ENCODE data around the gene MCOLN1.

The MCOLN1 gene

GRCh38 chr19:7558667-7559066 is 36.2 kb downstream of the MCOLN1 start:
- no peaks in the 10 kb centered on the region for H3K27me3 ChIP-seq (replicated peaks in 2 of 5; ENCODE audit: control insufficient read depth in 4 of 5, insufficient read depth in 5 of 5, low read length in 4 of 5)
- DNase-seq = no peak
- no peak overlapping the region for H3K4me3 ChIP-seq (ENCODE audit: control insufficient read depth in 1 of 7, extremely low read depth in 1 of 7, insufficient read depth in 4 of 7, low read depth in 2 of 7, low read length in 6 of 7)
- WGBS (ENCODE audit: insufficient coverage) = 91% methylated on average over 16 of the region's 18 CpGs
- H3K36me3 ChIP-seq (ENCODE audit: control insufficient read depth in 4 of 4, insufficient read depth in 4 of 4, low read length in 3 of 4) = peaks cover 2 to 56% (median 40%) of the 10 kb centered on the region in 4 experiments
- no peaks in the 10 kb centered on the region for H3K4me1 ChIP-seq (ENCODE audit: control extremely low read depth in 1 of 4, control insufficient read depth in 4 of 4, insufficient read depth in 4 of 4, low read length in 3 of 4)
- ChIA-PET POLR2A (interaction anchor here (0.6 kb wide), 1 partner anchor 258 kb away, joined by 3 read pairs; no protein-coding TSS in a partner anchor), CTCF (interaction anchor here (0.8 to 1.8 kb wide), 3 partner anchors 8 to 294 kb away, joined by 3 to 8 read pairs (median 3); no protein-coding TSS in a partner anchor)
- H3K27ac ChIP-seq (ENCODE audit: insufficient read depth in 1 of 2, low read depth in 1 of 2, low read length in 2 of 2, poor library complexity in 1 of 2, severe bottlenecking in 2 of 2) = no peak overlapping the region
- peaks cover 0 to 3% (median 0%) of the 10 kb centered on the region in 5 experiments for H3K9me3 ChIP-seq (ENCODE audit: control extremely low read depth in 1 of 5, control insufficient read depth in 4 of 5, insufficient read depth in 2 of 5, low read depth in 1 of 5, low read length in 4 of 5)

- POLR2A ChIA-PET = no interaction called here
- DNase-seq = no peak
- H3K4me1 ChIP-seq (ENCODE audit: control extremely low read depth in 1 of 4, control insufficient read depth in 4 of 4, insufficient read depth in 4 of 4, low read length in 3 of 4) = no peaks in the 10 kb centered on the region
- peaks cover 0 to 3% (median 0%) of the 10 kb centered on the region in 5 experiments for H3K9me3 ChIP-seq (ENCODE audit: control extremely low read depth in 1 of 5, control insufficient read depth in 4 of 5, insufficient read depth in 2 of 5, low read depth in 1 of 5, low read length in 4 of 5)
- no peak overlapping the region for H3K27ac ChIP-seq (ENCODE audit: insufficient read depth in 1 of 2, low read depth in 1 of 2, low read length in 2 of 2, poor library complexity in 1 of 2, severe bottlenecking in 2 of 2)
- no peaks in the 10 kb centered on the region for H3K27me3 ChIP-seq (replicated peaks in 2 of 5; ENCODE audit: control insufficient read depth in 4 of 5, insufficient read depth in 5 of 5, low read length in 4 of 5)
- H3K36me3 ChIP-seq (ENCODE audit: control insufficient read depth in 4 of 4, insufficient read depth in 4 of 4, low read length in 3 of 4) = peaks cover 2 to 54% (median 40%) of the 10 kb centered on the region in 4 experiments
- WGBS (ENCODE audit: insufficient coverage) = 96% methylated on average over 4 of the region's 4 CpGs
- CTCF ChIA-PET = interaction anchor here (1.0 to 1.8 kb wide), 3 partner anchors 9 to 294 kb away, joined by 3 to 8 read pairs (median 4); no protein-coding TSS in a partner anchor
- H3K4me3 ChIP-seq (ENCODE audit: control insufficient read depth in 1 of 7, extremely low read depth in 1 of 7, insufficient read depth in 4 of 7, low read depth in 2 of 7, low read length in 6 of 7) = no peak overlapping the region
Observed at GRCh38 chr19:7559102-7559501, 36.7 kb downstream of the MCOLN1 start.

GRCh38 chr19:7560255-7560654 is 37.8 kb downstream of the MCOLN1 start:
- Histone ChIP-seq H3K4me1 (ENCODE audit: control extremely low read depth in 1 of 4, control insufficient read depth in 4 of 4, insufficient read depth in 4 of 4, low read length in 3 of 4) (no peaks in the 10 kb centered on the region), H3K27ac (ENCODE audit: insufficient read depth in 1 of 2, low read depth in 1 of 2, low read length in 2 of 2, poor library complexity in 1 of 2, severe bottlenecking in 2 of 2) (no peak overlapping the region), H3K4me3 (ENCODE audit: control insufficient read depth in 1 of 7, extremely low read depth in 1 of 7, insufficient read depth in 4 of 7, low read depth in 2 of 7, low read length in 6 of 7) (no peak overlapping the region), H3K36me3 (ENCODE audit: control insufficient read depth in 4 of 4, insufficient read depth in 4 of 4, low read length in 3 of 4) (peaks cover 2 to 45% (median 31%) of the 10 kb centered on the region in 4 experiments), H3K9me3 (ENCODE audit: control extremely low read depth in 1 of 5, control insufficient read depth in 4 of 5, insufficient read depth in 2 of 5, low read depth in 1 of 5, low read length in 4 of 5) (peaks cover 0 to 3% (median 0%) of the 10 kb centered on the region in 5 experiments), H3K27me3 (replicated peaks in 2 of 5; ENCODE audit: control insufficient read depth in 4 of 5, insufficient read depth in 5 of 5, low read length in 4 of 5) (no peaks in the 10 kb centered on the region)
- peak in 1 of 3 donors; percentile 10 for DNase-seq
- POLR2A ChIA-PET = no interaction called here
- CTCF ChIA-PET = interaction anchor here (1.2 to 1.8 kb wide), 3 partner anchors 8 to 240 kb away, joined by 3 to 8 read pairs (median 4); no protein-coding TSS in a partner anchor
- no CpG with 5 or more reads among the region's 2 CpGs for WGBS (ENCODE audit: insufficient coverage)

- no peak for DNase-seq
- WGBS (ENCODE audit: insufficient coverage) = 100% methylated on average over 12 of the region's 17 CpGs
- ChIA-PET CTCF (no interaction called here), POLR2A (no interaction called here)
- H3K36me3 ChIP-seq (ENCODE audit: control insufficient read depth in 4 of 4, insufficient read depth in 4 of 4, low read length in 3 of 4) = peaks cover 2 to 38% (median 24%) of the 10 kb centered on the region in 4 experiments
- H3K9me3 ChIP-seq (ENCODE audit: control extremely low read depth in 1 of 5, control insufficient read depth in 4 of 5, insufficient read depth in 2 of 5, low read depth in 1 of 5, low read length in 4 of 5) = peaks cover 0 to 3% (median 0%) of the 10 kb centered on the region in 5 experiments
- no peaks in the 10 kb centered on the region for H3K27me3 ChIP-seq (replicated peaks in 2 of 5; ENCODE audit: control insufficient read depth in 4 of 5, insufficient read depth in 5 of 5, low read length in 4 of 5)
- no peak overlapping the region for H3K4me3 ChIP-seq (ENCODE audit: control insufficient read depth in 1 of 7, extremely low read depth in 1 of 7, insufficient read depth in 4 of 7, low read depth in 2 of 7, low read length in 6 of 7)
- no peak overlapping the region for H3K27ac ChIP-seq (ENCODE audit: insufficient read depth in 1 of 2, low read depth in 1 of 2, low read length in 2 of 2, poor library complexity in 1 of 2, severe bottlenecking in 2 of 2)
- H3K4me1 ChIP-seq (ENCODE audit: control extremely low read depth in 1 of 4, control insufficient read depth in 4 of 4, insufficient read depth in 4 of 4, low read length in 3 of 4) = no peaks in the 10 kb centered on the region
Observed at GRCh38 chr19:7561325-7561724, 38.9 kb downstream of the MCOLN1 start.

- Histone ChIP-seq H3K9me3 (ENCODE audit: control extremely low read depth in 1 of 5, control insufficient read depth in 4 of 5, insufficient read depth in 2 of 5, low read depth in 1 of 5, low read length in 4 of 5) (peaks cover 0 to 3% (median 0%) of the 10 kb centered on the region in 5 experiments), H3K27me3 (replicated peaks in 2 of 5; ENCODE audit: control insufficient read depth in 4 of 5, insufficient read depth in 5 of 5, low read length in 4 of 5) (no peaks in the 10 kb centered on the region), H3K4me3 (ENCODE audit: control insufficient read depth in 1 of 7, extremely low read depth in 1 of 7, insufficient read depth in 4 of 7, low read depth in 2 of 7, low read length in 6 of 7) (no peak overlapping the region), H3K27ac (ENCODE audit: insufficient read depth in 1 of 2, low read depth in 1 of 2, low read length in 2 of 2, poor library complexity in 1 of 2, severe bottlenecking in 2 of 2) (no peak overlapping the region), H3K36me3 (ENCODE audit: control insufficient read depth in 4 of 4, insufficient read depth in 4 of 4, low read length in 3 of 4) (peaks cover under 1 to 24% (median 17%) of the 10 kb centered on the region in 4 experiments), H3K4me1 (ENCODE audit: control extremely low read depth in 1 of 4, control insufficient read depth in 4 of 4, insufficient read depth in 4 of 4, low read length in 3 of 4) (no peaks in the 10 kb centered on the region)
- ChIA-PET CTCF (interaction anchor here (1.3 kb wide), 1 partner anchor 10 kb away, joined by 3 read pairs; no protein-coding TSS in a partner anchor), POLR2A (no interaction called here)
- DNase-seq = peak in 2 of 3 donors; percentile 35 to 36
- 71% methylated on average over 6 of the region's 16 CpGs for WGBS (ENCODE audit: insufficient coverage)
Observed at GRCh38 chr19:7562646-7563393, 40.4 kb downstream of the MCOLN1 start.

GRCh38 chr19:7564866-7565265 is 42.4 kb downstream of the MCOLN1 start:
- Histone ChIP-seq H3K9me3 (ENCODE audit: control extremely low read depth in 1 of 5, control insufficient read depth in 4 of 5, insufficient read depth in 2 of 5, low read depth in 1 of 5, low read length in 4 of 5) (no peaks in the 10 kb centered on the region), H3K27ac (ENCODE audit: insufficient read depth in 1 of 2, low read depth in 1 of 2, low read length in 2 of 2, poor library complexity in 1 of 2, severe bottlenecking in 2 of 2) (no peak overlapping the region), H3K4me3 (ENCODE audit: control insufficient read depth in 1 of 7, extremely low read depth in 1 of 7, insufficient read depth in 4 of 7, low read depth in 2 of 7, low read length in 6 of 7) (no peak overlapping the region), H3K4me1 (ENCODE audit: control extremely low read depth in 1 of 4, control insufficient read depth in 4 of 4, insufficient read depth in 4 of 4, low read length in 3 of 4) (no peaks in the 10 kb centered on the region), H3K36me3 (ENCODE audit: control insufficient read depth in 4 of 4, insufficient read depth in 4 of 4, low read length in 3 of 4) (peaks cover 0 to 10% (median 4%) of the 10 kb centered on the region in 4 experiments), H3K27me3 (replicated peaks in 2 of 5; ENCODE audit: control insufficient read depth in 4 of 5, insufficient read depth in 5 of 5, low read length in 4 of 5) (no peaks in the 10 kb centered on the region)
- CTCF ChIA-PET = interaction anchor here (3.6 kb wide), 1 partner anchor 116 kb away, joined by 12 read pairs; the partner anchor contains the start of gene TRAPPC5
- WGBS (ENCODE audit: insufficient coverage) = 96% methylated on average over 4 of the region's 4 CpGs
- no peak for DNase-seq
- POLR2A ChIA-PET = no interaction called here

GRCh38 chr19:7565332-7565731 is 42.9 kb downstream of the MCOLN1 start:
- POLR2A ChIA-PET = no interaction called here

More at GRCh38 chr19:7565332-7565731, 42.9 kb downstream of the MCOLN1 start:
- H3K4me1 ChIP-seq (ENCODE audit: control extremely low read depth in 1 of 4, control insufficient read depth in 4 of 4, insufficient read depth in 4 of 4, low read length in 3 of 4) = no peaks in the 10 kb centered on the region
- no peaks in the 10 kb centered on the region for H3K27me3 ChIP-seq (replicated peaks in 2 of 5; ENCODE audit: control insufficient read depth in 4 of 5, insufficient read depth in 5 of 5, low read length in 4 of 5)
- H3K36me3 ChIP-seq (ENCODE audit: control insufficient read depth in 4 of 4, insufficient read depth in 4 of 4, low read length in 3 of 4) = peaks cover 0 to 6% (median 2%) of the 10 kb centered on the region in 4 experiments
- DNase-seq = no peak
- WGBS (ENCODE audit: insufficient coverage) = 75% methylated on average over 4 of the region's 5 CpGs
- H3K4me3 ChIP-seq (ENCODE audit: control insufficient read depth in 1 of 7, extremely low read depth in 1 of 7, insufficient read depth in 4 of 7, low read depth in 2 of 7, low read length in 6 of 7) = no peak overlapping the region
- no peaks in the 10 kb centered on the region for H3K9me3 ChIP-seq (ENCODE audit: control extremely low read depth in 1 of 5, control insufficient read depth in 4 of 5, insufficient read depth in 2 of 5, low read depth in 1 of 5, low read length in 4 of 5)
- CTCF ChIA-PET = interaction anchor here (1.0 to 3.6 kb wide), 2 partner anchors 65 to 115 kb away, joined by 3 to 12 read pairs; partner anchors contain the start of genes PET100, TRAPPC5 and XAB2
- H3K27ac ChIP-seq (ENCODE audit: insufficient read depth in 1 of 2, low read depth in 1 of 2, low read length in 2 of 2, poor library complexity in 1 of 2, severe bottlenecking in 2 of 2) = no peak overlapping the region

All from common myeloid progenitor, CD34-positive (primary cell).